ENCODE data around the gene DHX15.

The DHX15 gene

DNA sequence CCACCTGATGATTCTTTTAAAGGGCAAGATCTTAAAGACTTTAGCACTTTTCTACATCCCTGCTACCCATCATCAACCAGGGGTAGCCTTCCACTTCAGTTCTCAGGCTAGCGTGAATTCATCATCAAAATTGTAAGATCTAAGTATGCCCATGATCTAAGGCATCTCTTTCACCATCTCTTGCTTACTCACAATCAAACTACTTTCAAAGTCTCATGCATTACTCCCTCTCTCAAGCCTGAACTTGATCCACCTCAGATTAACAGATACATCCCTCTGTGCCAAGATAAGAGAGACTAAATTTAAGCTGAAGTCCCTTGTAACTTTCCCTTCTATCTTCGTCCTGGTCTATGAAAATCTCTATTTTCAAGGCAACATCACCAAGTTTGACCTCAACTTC is 62.8 kb downstream of the DHX15 start:
- H3K4me3 ChIP-seq (ENCODE audit: low read depth in 1 of 5, low read length in 5 of 5) = no peak overlapping the region
- peaks cover 5 to 41% (median 24%) of the 10 kb centered on the region in 5 donors for H3K36me3 ChIP-seq (ENCODE audit: control insufficient read depth in 5 of 5, insufficient read depth in 5 of 5, low read length in 5 of 5)
- no peaks in the 10 kb centered on the region for H3K9me3 ChIP-seq (ENCODE audit: control insufficient read depth in 5 of 5, low read length in 5 of 5)
- H3K27ac ChIP-seq (ENCODE audit: low read depth, low read length) = no peak overlapping the region
- H3K9ac ChIP-seq (ENCODE audit: low read length in 5 of 5) = no peak overlapping the region
- no peaks in the 10 kb centered on the region for H3K27me3 ChIP-seq (ENCODE audit: control insufficient read depth in 5 of 5, insufficient read depth in 4 of 5, low read length in 5 of 5)
- peaks cover 0 to 7% (median 5%) of the 10 kb centered on the region in 5 donors for H3K4me1 ChIP-seq (ENCODE audit: control insufficient read depth in 5 of 5, insufficient read depth in 5 of 5, low read length in 5 of 5)

DNA sequence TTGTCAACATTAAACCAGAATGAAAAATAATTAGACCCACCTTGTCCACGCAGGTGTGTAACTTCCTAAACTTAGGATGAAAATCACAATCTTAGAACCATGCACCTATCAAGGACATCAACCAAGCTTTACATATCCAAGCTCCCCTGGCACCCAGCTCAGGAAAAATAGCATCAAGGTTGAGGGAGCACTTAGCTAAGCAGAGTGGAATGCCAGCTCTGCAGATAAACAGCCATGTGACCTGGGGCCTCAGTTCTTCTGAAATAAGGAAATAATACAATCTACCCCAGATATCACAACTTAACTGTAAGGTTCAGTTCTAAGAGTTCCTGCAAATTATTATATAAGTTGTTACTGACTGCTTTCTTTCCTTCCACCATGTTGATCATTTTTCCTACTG is 64.7 kb downstream of the DHX15 start:
- Histone ChIP-seq H3K27ac (ENCODE audit: low read depth, low read length) (no peak overlapping the region), H3K9ac (ENCODE audit: low read length in 5 of 5) (no peak overlapping the region), H3K4me1 (ENCODE audit: control insufficient read depth in 5 of 5, insufficient read depth in 5 of 5, low read length in 5 of 5) (peaks cover 0 to 7% (median 5%) of the 10 kb centered on the region in 5 donors), H3K27me3 (ENCODE audit: control insufficient read depth in 5 of 5, insufficient read depth in 4 of 5, low read length in 5 of 5) (no peaks in the 10 kb centered on the region), H3K4me3 (ENCODE audit: low read depth in 1 of 5, low read length in 5 of 5) (no peak overlapping the region), H3K36me3 (ENCODE audit: control insufficient read depth in 5 of 5, insufficient read depth in 5 of 5, low read length in 5 of 5) (peaks cover 0 to 27% (median 9%) of the 10 kb centered on the region in 5 donors), H3K9me3 (ENCODE audit: control insufficient read depth in 5 of 5, low read length in 5 of 5) (no peaks in the 10 kb centered on the region)

DNA sequence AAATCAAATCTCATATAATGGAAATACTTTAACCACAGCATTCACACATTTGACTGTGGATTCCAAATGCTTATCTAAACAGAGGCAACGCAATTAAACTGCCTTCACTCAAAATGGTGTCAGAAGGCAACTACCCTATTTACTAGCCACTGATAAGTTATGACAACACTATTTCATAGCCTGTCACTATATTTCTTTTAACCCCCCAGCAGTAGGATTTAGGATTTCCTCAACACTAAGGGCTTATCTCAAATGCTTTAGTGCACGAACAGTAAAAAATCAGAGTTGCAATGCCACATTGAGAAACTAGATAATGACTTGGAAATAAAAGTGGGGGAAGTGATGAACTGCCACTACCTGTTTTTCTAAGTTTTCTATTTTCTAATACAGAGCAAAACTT is 66.7 kb downstream of the DHX15 start:
- Histone ChIP-seq H3K9ac (ENCODE audit: low read length in 5 of 5) (no peak overlapping the region), H3K9me3 (ENCODE audit: control insufficient read depth in 5 of 5, low read length in 5 of 5) (no peaks in the 10 kb centered on the region), H3K4me1 (ENCODE audit: control insufficient read depth in 5 of 5, insufficient read depth in 5 of 5, low read length in 5 of 5) (peaks cover 0 to 7% (median 5%) of the 10 kb centered on the region in 5 donors), H3K27ac (ENCODE audit: low read depth, low read length) (no peak overlapping the region), H3K36me3 (ENCODE audit: control insufficient read depth in 5 of 5, insufficient read depth in 5 of 5, low read length in 5 of 5) (peaks cover 2 to 20% (median 12%) of the 10 kb centered on the region in 5 donors), H3K4me3 (ENCODE audit: low read depth in 1 of 5, low read length in 5 of 5) (no peak overlapping the region), H3K27me3 (ENCODE audit: control insufficient read depth in 5 of 5, insufficient read depth in 4 of 5, low read length in 5 of 5) (no peaks in the 10 kb centered on the region)

DNA sequence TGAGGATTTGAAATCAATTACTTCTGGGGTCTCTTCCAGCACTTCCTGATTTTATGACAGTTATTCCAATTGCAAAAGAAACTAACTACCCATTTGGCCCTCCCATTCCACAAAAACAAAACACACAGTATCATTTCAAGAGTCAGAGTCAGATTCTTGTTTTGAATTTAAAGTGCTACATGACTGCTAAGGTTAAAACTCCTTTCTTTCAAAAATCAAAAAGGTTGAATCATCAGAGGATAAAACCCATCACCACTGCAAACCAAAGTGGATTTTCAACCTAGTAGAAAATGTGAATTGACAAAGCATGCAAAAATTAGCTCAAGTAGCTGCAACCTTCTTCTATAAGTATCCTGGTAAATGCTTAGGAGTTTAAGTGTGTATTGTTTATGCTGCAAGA is 67.4 kb downstream of the DHX15 start:
- Histone ChIP-seq H3K27ac (ENCODE audit: low read depth, low read length) (no peak overlapping the region), H3K27me3 (ENCODE audit: control insufficient read depth in 5 of 5, insufficient read depth in 4 of 5, low read length in 5 of 5) (no peaks in the 10 kb centered on the region), H3K36me3 (ENCODE audit: control insufficient read depth in 5 of 5, insufficient read depth in 5 of 5, low read length in 5 of 5) (peaks cover 2 to 17% (median 12%) of the 10 kb centered on the region in 5 donors), H3K9ac (ENCODE audit: low read length in 5 of 5) (no peak overlapping the region), H3K4me1 (ENCODE audit: control insufficient read depth in 5 of 5, insufficient read depth in 5 of 5, low read length in 5 of 5) (peaks cover 0 to 7% (median 5%) of the 10 kb centered on the region in 5 donors), H3K4me3 (ENCODE audit: low read depth in 1 of 5, low read length in 5 of 5) (no peak overlapping the region), H3K9me3 (ENCODE audit: control insufficient read depth in 5 of 5, low read length in 5 of 5) (no peaks in the 10 kb centered on the region)

DNA sequence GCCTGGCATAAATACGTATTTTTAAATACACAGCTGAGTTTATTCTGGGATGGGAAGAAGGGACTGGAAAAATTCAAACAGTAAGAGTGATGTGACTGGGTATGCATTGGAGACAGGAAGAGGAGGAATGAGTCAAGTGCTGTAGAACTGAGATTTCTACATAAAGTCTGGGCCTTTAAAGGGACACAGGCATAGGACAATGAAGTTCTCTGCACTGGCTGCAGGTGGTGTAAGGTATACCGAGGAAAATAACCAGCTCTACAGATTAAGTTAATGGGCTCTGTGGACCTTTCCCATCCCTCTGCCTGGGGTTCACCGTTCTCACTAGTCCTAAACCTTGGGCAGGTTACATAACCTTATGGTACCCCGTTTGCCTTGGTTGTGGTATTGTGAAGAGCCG is 68.7 kb downstream of the DHX15 start:
- peaks cover 0 to 10% (median 5%) of the 10 kb centered on the region in 5 donors for H3K4me1 ChIP-seq (ENCODE audit: control insufficient read depth in 5 of 5, insufficient read depth in 5 of 5, low read length in 5 of 5)
- no peaks in the 10 kb centered on the region for H3K27me3 ChIP-seq (ENCODE audit: control insufficient read depth in 5 of 5, insufficient read depth in 4 of 5, low read length in 5 of 5)
- no peak overlapping the region for H3K27ac ChIP-seq (ENCODE audit: low read depth, low read length)
- H3K4me3 ChIP-seq (ENCODE audit: low read depth in 1 of 5, low read length in 5 of 5) = no peak overlapping the region
- H3K36me3 ChIP-seq (ENCODE audit: control insufficient read depth in 5 of 5, insufficient read depth in 5 of 5, low read length in 5 of 5) = peaks cover 2 to 17% (median 11%) of the 10 kb centered on the region in 5 donors
- no peaks in the 10 kb centered on the region for H3K9me3 ChIP-seq (ENCODE audit: control insufficient read depth in 5 of 5, low read length in 5 of 5)
- no peak overlapping the region for H3K9ac ChIP-seq (ENCODE audit: low read length in 5 of 5)

DNA sequence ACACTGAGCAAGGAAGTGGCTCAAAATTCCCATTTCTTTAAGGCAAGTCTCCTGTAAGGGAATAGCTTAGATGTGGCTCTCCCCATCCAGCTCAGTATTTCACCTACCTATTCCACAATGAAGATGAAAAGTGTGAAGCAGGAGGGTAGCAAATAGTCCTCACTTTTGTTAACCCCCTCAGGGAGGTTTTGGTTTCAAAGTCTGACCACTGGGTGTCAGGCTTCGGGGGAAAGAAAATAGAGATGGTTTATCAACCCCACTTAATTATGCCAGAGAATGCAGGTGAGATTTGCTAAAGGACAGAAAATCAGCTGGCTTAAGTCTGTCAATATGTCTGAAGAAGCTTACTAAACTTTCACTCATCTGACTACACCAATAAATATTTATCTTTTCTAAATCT is 69.5 kb downstream of the DHX15 start:
- Histone ChIP-seq H3K36me3 (ENCODE audit: control insufficient read depth in 5 of 5, insufficient read depth in 5 of 5, low read length in 5 of 5) (peaks cover 2 to 16% (median 11%) of the 10 kb centered on the region in 5 donors), H3K27me3 (ENCODE audit: control insufficient read depth in 5 of 5, insufficient read depth in 4 of 5, low read length in 5 of 5) (no peaks in the 10 kb centered on the region), H3K4me1 (ENCODE audit: control insufficient read depth in 5 of 5, insufficient read depth in 5 of 5, low read length in 5 of 5) (peaks cover 0 to 10% (median 4%) of the 10 kb centered on the region in 5 donors), H3K9me3 (ENCODE audit: control insufficient read depth in 5 of 5, low read length in 5 of 5) (no peaks in the 10 kb centered on the region), H3K4me3 (ENCODE audit: low read depth in 1 of 5, low read length in 5 of 5) (no peak overlapping the region), H3K9ac (ENCODE audit: low read length in 5 of 5) (no peak overlapping the region), H3K27ac (ENCODE audit: low read depth, low read length) (no peak overlapping the region)

GRCh38 chr4:24513718-24514117 is 70.6 kb downstream of the DHX15 start:
- H3K27ac ChIP-seq (ENCODE audit: low read depth, low read length) = no peak overlapping the region
- H3K36me3 ChIP-seq (ENCODE audit: control insufficient read depth in 5 of 5, insufficient read depth in 5 of 5, low read length in 5 of 5) = peaks cover 2 to 9% (median 4%) of the 10 kb centered on the region in 5 donors
- peaks cover 0 to 10% (median 0%) of the 10 kb centered on the region in 5 donors for H3K4me1 ChIP-seq (ENCODE audit: control insufficient read depth in 5 of 5, insufficient read depth in 5 of 5, low read length in 5 of 5)
- no peaks in the 10 kb centered on the region for H3K27me3 ChIP-seq (ENCODE audit: control insufficient read depth in 5 of 5, insufficient read depth in 4 of 5, low read length in 5 of 5)
- H3K9ac ChIP-seq (ENCODE audit: low read length in 5 of 5) = no peak overlapping the region
- H3K9me3 ChIP-seq (ENCODE audit: control insufficient read depth in 5 of 5, low read length in 5 of 5) = no peaks in the 10 kb centered on the region
- no peak overlapping the region for H3K4me3 ChIP-seq (ENCODE audit: low read depth in 1 of 5, low read length in 5 of 5)

DNA sequence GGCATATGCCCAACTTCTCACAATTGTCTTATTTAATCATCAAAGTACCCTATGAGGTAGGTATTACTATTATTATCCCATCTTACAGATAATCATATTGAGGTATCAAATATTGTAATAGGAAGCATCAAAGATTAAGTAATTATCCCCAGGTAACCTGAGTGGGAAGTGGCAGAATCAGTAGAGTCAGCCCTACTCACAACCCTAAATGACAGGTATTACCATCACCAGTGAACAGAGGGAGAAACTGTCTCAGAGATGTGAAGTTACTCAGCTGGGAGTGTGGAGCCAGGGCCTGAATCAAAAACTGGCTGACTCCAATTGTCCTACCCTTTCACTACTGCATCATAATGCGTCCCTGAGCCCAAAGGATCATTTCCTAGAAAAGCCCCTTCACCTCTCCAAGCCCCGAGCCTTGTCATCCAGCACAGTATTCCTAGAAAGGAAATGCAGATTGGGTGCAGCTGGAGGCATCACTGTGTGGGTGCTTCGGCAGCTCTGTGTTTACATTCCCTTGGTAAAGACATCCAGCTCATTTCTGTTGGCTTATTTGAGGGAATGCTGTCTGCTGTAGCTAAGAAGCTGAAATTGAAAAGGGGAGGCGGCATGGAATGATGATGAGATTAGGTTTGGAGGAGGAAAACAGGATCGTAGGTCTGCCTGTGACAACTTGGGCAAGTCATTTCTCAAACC is 72.8 kb downstream of the DHX15 start:
- no peak overlapping the region for H3K4me3 ChIP-seq (ENCODE audit: low read depth in 1 of 5, low read length in 5 of 5)
- H3K4me1 ChIP-seq (ENCODE audit: control insufficient read depth in 5 of 5, insufficient read depth in 5 of 5, low read length in 5 of 5) = peaks cover 0 to 5% (median 0%) of the 10 kb centered on the region in 5 donors
- no peak overlapping the region for H3K9ac ChIP-seq (ENCODE audit: low read length in 5 of 5)
- H3K36me3 ChIP-seq (ENCODE audit: control insufficient read depth in 5 of 5, insufficient read depth in 5 of 5, low read length in 5 of 5) = peaks cover 2 to 6% (median 4%) of the 10 kb centered on the region in 5 donors
- H3K9me3 ChIP-seq (ENCODE audit: control insufficient read depth in 5 of 5, low read length in 5 of 5) = no peaks in the 10 kb centered on the region
- no peak overlapping the region for H3K27ac ChIP-seq (ENCODE audit: low read depth, low read length)
- H3K27me3 ChIP-seq (ENCODE audit: control insufficient read depth in 5 of 5, insufficient read depth in 4 of 5, low read length in 5 of 5) = no peaks in the 10 kb centered on the region

DNA sequence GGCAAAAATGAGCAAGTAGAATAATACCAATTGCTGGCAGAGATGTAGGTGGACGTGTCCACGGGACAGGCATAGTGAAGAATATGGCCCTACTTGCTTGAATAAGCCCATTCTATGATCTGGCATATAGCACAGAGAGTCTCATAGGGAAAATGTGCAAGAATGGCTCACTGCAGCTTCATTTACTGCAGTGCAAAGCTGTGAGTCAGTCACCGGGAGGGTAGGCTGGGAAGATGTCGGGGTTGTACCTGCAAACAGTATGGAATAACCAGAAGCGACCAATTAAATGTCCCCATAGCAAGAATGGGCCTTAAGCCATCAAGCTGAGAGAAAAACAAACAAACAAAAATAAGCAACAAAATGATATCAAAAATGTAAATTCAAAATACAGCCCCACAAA is 74.3 kb downstream of the DHX15 start:
- Histone ChIP-seq H3K9ac (ENCODE audit: low read length in 5 of 5) (no peak overlapping the region), H3K27ac (ENCODE audit: low read depth, low read length) (no peak overlapping the region), H3K27me3 (ENCODE audit: control insufficient read depth in 5 of 5, insufficient read depth in 4 of 5, low read length in 5 of 5) (no peaks in the 10 kb centered on the region), H3K36me3 (ENCODE audit: control insufficient read depth in 5 of 5, insufficient read depth in 5 of 5, low read length in 5 of 5) (peaks cover 2 to 6% (median 4%) of the 10 kb centered on the region in 5 donors), H3K9me3 (ENCODE audit: control insufficient read depth in 5 of 5, low read length in 5 of 5) (no peaks in the 10 kb centered on the region), H3K4me3 (ENCODE audit: low read depth in 1 of 5, low read length in 5 of 5) (no peak overlapping the region), H3K4me1 (ENCODE audit: control insufficient read depth in 5 of 5, insufficient read depth in 5 of 5, low read length in 5 of 5) (peaks cover 0 to 5% (median 0%) of the 10 kb centered on the region in 5 donors)

- Histone ChIP-seq H3K27me3 (ENCODE audit: control insufficient read depth in 5 of 5, insufficient read depth in 4 of 5, low read length in 5 of 5) (no peaks in the 10 kb centered on the region), H3K4me1 (ENCODE audit: control insufficient read depth in 5 of 5, insufficient read depth in 5 of 5, low read length in 5 of 5) (peaks cover 0 to 5% (median 0%) of the 10 kb centered on the region in 5 donors), H3K9me3 (ENCODE audit: control insufficient read depth in 5 of 5, low read length in 5 of 5) (no peaks in the 10 kb centered on the region), H3K9ac (ENCODE audit: low read length in 5 of 5) (no peak overlapping the region), H3K36me3 (ENCODE audit: control insufficient read depth in 5 of 5, insufficient read depth in 5 of 5, low read length in 5 of 5) (peaks cover 0 to 3% (median under 1%) of the 10 kb centered on the region in 5 donors), H3K4me3 (ENCODE audit: low read depth in 1 of 5, low read length in 5 of 5) (no peak overlapping the region), H3K27ac (ENCODE audit: low read depth, low read length) (no peak overlapping the region)
These were observed 75.8 kb downstream of the DHX15 start for GRCh38 chr4:24508541-24508940.
